ENCODE measurements around the gene ZNF862. TPM values are rescaled to one million over a fixed set of nuclear protein-coding genes. Genes with fewer than 3 reads are reported as not detected.

ZNF862 gene
- total and polyA plus RNA-seq, 7 donors = 1.4 to 7.8 (median 5.3) TPM

- no peak overlapping the region for H3K4me3 ChIP-seq
- H3K36me3 ChIP-seq (ENCODE audit: insufficient read depth in 1 of 2, low read depth in 1 of 2) = peaks cover 0 to 76% of the 10 kb centered on the region in 2 donors
Observed at GRCh38 chr7:149864023-149864422, 25.8 kb downstream of the ZNF862 start.

GRCh38 chr7:149864751-149865150, 26.6 kb downstream of the ZNF862 start:
- intact Hi-C loops (cut with DNase I) = no loop called here
- WGBS, 3 donors = 90 to 91% (median 91%) methylated on average over 12 of the region's 12 CpGs
- no peak overlapping the region for H3K27ac ChIP-seq
- no peaks in the 10 kb centered on the region for H3K27me3 ChIP-seq (ENCODE audit: insufficient read depth in 3 of 3, low read length in 2 of 3)
- DNase-seq (no peak), ATAC-seq (no peak)
- H3K36me3 ChIP-seq (ENCODE audit: insufficient read depth in 1 of 2, low read depth in 1 of 2) = peaks cover 0 to 77% of the 10 kb centered on the region in 2 donors
- TF ChIP-seq CTCF (IDR thresholded peaks at IDR 0.05) = no peak
- no peaks in the 10 kb centered on the region for H3K4me1 ChIP-seq
- no peak overlapping the region for H3K4me3 ChIP-seq
- no peaks in the 10 kb centered on the region for H3K9me3 ChIP-seq

More at GRCh38 chr7:149864023-149864422, 25.8 kb downstream of the ZNF862 start:
- intact Hi-C loops (cut with DNase I) = no loop called here
- no peak overlapping the region for H3K27ac ChIP-seq
- H3K27me3 ChIP-seq (ENCODE audit: insufficient read depth in 3 of 3, low read length in 2 of 3) = no peaks in the 10 kb centered on the region
- ATAC-seq (no peak), DNase-seq (no peak)
- 86 to 94% (median 86%) methylated on average over 8 of the region's 8 CpGs for WGBS, 3 donors
- H3K9me3 ChIP-seq = no peaks in the 10 kb centered on the region
- TF ChIP-seq CTCF (IDR thresholded peaks at IDR 0.05) = no peak
- H3K4me1 ChIP-seq = no peaks in the 10 kb centered on the region

- intact Hi-C loops (cut with DNase I) = no loop called here
- 85 to 86% (median 85%) methylated on average over 6 to 7 of the region's 7 CpGs for WGBS, 3 donors
- no peaks in the 10 kb centered on the region for H3K4me1 ChIP-seq
- H3K4me3 ChIP-seq = no peak overlapping the region
- ATAC-seq = no peak
- no peak overlapping the region for H3K27ac ChIP-seq
- no peak for TF ChIP-seq CTCF (IDR thresholded peaks at IDR 0.05)
- DNase-seq = no peak
- H3K27me3 ChIP-seq (ENCODE audit: insufficient read depth in 3 of 3, low read length in 2 of 3) = no peaks in the 10 kb centered on the region
- H3K36me3 ChIP-seq (ENCODE audit: insufficient read depth in 1 of 2, low read depth in 1 of 2) = peaks cover 0 to 77% of the 10 kb centered on the region in 2 donors
- no peaks in the 10 kb centered on the region for H3K9me3 ChIP-seq
Observed at GRCh38 chr7:149865437-149865836, 27.3 kb downstream of the ZNF862 start.

GRCh38 chr7:149866139-149866778, 28.1 kb downstream of the ZNF862 start:
- WGBS, 3 donors = 86 to 91% (median 88%) methylated on average over 16 of the region's 16 CpGs
- Histone ChIP-seq H3K4me3 (no peak overlapping the region), H3K4me1 (no peaks in the 10 kb centered on the region), H3K36me3 (ENCODE audit: insufficient read depth in 1 of 2, low read depth in 1 of 2) (peaks cover 0 to 77% of the 10 kb centered on the region in 2 donors), H3K27ac (no peak overlapping the region), H3K9me3 (no peaks in the 10 kb centered on the region), H3K27me3 (ENCODE audit: insufficient read depth in 3 of 3, low read length in 2 of 3) (no peaks in the 10 kb centered on the region)
- no peak for TF ChIP-seq CTCF (IDR thresholded peaks at IDR 0.05)
- intact Hi-C loops (cut with DNase I) = no loop called here
- ATAC-seq = no peak
- no peak for DNase-seq

All from psoas muscle (tissue), 8 donors.